NCI-H2107 treated with DMSO at 0.1 percent for 48 hours (cell line): ENCODE data around the gene EHMT1.
A peak's percentile ranks its signal among the peaks of the same experiment; 100 is the strongest.
"Not testable (repeated sequence)": the region's sequence is repeated elsewhere in the genome, so short reads cannot be mapped to it uniquely, and the experiment has no call there.

ENCODE experiments used
- DNase-seq: peaks from one replicate; lab custom pipeline; 2025; ENCODE audit not compliant: unreplicated experiment; lab: John Stamatoyannopoulos, UW

EHMT1 gene

DNA sequence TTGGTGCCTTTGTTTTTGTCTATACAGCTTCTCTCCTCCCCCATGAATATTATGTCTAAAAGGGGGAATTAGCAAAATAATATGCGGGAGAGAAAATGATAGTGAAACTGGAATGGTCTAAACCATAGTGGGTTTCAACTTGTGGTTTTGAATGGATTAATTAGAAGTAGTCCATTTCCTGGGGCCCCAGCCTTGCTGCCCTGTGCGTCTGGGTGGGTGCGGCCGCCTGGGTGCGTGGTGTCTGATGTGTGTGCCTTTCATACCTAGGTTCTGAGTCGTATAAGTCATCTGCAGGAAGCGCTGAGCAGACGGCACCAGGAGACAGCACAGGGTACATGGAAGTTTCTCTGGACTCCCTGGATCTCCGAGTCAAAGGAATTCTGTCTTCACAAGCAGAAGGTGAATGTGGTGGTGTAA lies 138.8 kb downstream of the EHMT1 start:
- no peak for DNase-seq

DNA sequence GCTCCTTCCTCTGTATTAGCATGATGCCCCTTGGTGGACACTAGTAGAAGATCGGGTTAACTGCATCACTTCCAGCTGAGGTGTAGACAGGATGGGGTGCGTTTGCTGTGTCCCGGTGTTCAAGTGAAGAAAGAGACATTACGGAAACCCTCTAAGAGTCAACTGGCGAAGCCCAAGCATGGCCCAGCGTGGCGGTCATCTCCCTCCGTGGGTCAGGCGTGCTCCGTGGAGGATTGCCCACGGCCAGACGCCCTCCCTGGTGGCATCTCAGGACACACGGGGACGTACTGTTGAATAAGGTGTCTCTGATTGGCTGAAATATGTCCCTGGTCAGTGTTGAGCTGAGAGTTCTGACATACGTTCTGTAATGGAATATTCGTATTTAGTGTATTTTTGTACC lies 139.3 kb downstream of the EHMT1 start:
- DNase-seq = no peak

DNA sequence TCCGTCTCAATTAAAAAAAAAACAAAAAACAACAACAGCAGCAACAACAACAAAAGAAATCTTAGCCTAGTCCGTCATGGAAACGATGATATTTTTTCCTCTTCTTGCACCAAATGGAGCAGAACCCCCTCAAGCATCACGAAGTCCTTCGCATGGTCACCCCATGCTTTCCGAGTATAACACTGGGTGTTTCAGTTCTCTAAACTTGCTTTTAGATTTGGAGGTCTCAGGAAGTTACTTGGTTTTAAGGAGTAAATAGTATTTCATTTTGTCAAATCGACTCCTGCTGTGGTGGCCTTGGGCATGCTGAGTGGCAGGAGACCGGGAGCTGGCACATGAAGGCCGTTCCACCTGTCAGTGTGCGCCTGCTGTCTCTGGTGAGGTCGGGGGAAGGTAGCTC lies 140.3 kb downstream of the EHMT1 start:
- no peak for DNase-seq

DNA sequence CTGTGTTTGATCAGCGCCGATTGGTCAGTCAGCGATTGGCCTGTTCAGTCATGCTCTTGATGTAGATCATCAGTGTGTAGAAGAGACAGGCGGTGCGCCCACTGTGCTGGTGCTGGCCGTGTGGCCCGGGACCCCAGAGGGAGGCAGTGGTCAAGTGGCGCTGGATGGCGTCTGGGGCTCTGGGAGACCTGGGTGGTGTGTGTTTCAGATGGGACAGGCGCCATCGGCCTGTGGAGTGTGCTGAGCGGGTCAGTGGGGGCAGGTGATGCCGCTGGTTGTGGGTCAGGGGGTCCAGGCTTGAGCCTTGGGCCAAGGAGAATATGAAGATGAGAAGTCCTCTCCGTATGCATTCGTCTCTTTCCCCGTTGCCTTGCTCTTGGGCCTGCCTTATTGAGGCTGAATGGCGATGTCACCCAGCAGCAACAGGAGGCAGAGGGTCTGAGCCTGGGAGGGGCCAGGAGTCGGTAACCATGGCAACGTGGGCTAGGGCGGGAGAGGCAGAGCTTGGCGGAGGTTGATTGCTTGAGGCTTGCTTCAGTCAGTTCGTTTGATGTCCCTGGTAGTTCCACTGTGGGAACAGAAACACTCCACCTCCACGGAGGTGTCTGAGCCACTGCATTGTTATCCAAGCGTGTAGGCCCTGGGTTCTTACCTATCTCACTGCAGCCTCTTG lies 141.0 kb downstream of the EHMT1 start:
- no peak for DNase-seq

DNA sequence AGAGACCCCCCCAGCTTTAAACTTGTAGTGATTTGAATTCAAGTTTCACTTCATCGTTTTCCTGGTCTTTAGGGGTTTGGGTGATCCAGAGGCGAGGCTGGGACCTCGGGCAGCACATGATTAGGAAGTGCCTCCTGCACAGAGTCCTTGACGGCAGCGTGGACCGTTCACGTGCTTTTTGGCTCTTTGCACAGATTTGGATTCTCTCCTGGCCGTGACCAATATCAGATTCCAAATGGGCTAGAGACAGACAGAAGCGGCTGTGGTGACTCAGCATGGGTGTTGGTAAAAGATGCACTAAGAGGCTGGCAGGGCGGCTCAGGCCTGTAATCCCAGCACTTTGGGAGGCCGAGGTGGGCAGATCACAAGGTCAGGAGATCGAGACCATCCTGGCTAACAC lies 141.6 kb downstream of the EHMT1 start:
- no peak for DNase-seq

DNA sequence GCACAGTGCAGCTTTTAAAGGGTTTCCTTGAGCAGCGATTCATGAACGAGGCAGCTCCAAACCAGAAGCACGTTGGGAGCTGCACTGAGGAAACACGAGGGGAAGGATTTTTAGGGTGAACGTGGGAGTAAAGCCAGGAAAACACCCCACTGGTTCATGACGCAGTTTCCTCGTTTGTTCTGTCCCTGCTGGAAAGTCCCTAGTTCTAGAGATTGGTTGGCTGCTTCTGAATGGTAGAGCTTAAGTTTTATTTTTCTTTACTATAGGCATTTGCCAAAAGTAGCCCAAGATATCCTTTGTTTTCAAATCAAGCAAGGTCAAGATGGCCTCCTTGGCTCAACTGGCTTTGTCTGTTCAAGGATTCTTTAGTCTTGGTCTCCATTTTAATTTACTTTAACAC lies 142.2 kb downstream of the EHMT1 start:
- no peak for DNase-seq

DNA sequence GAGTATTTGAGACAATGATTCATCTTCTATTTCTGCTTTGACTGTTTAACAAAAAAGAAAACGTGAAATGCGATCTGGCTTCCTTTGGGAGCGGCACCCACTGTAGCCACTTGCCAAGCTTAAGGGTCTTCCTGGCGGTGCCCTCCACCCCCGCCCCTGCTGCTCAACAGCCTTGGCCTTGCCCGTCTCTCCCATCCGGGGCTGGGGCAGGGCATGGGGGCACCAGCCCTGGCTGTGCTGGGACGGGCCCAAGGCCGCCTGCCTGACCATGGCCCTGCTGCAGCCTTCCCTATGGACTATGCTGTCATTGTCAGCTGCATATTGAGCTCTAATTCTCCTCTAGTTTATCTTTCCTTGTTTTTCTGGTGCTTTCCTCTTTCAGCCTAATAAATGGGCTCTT lies 143.0 kb downstream of the EHMT1 start:
- DNase-seq = no peak

DNA sequence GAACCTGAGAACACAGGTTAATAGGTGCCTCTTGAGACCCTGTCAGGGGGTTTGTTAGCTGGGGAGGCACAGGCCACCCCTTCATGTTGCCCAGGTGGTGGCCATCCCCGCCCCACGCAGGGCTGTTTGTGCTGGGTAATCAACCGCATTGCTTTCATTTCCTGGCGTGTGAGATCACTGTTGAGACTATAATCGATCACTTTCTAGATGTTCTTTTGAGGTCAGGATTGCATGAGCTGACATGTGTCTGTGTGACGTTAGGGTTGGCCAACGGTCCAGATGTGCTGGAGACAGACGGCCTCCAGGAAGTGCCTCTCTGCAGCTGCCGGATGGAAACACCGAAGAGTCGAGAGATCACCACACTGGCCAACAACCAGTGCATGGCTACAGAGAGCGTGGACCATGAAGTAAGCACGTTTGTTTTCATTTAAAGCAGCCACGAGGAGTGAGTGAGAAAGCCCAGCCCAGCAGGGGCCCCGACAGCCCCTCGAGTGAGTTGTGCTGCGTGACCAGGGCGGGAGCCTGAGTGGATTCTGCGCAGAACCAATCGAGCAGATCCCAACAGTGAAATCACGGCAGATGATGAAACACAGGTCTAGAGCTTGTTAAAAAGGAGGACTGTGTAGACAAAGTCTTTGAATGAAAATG lies 143.7 kb downstream of the EHMT1 start:
- no peak for DNase-seq

DNA sequence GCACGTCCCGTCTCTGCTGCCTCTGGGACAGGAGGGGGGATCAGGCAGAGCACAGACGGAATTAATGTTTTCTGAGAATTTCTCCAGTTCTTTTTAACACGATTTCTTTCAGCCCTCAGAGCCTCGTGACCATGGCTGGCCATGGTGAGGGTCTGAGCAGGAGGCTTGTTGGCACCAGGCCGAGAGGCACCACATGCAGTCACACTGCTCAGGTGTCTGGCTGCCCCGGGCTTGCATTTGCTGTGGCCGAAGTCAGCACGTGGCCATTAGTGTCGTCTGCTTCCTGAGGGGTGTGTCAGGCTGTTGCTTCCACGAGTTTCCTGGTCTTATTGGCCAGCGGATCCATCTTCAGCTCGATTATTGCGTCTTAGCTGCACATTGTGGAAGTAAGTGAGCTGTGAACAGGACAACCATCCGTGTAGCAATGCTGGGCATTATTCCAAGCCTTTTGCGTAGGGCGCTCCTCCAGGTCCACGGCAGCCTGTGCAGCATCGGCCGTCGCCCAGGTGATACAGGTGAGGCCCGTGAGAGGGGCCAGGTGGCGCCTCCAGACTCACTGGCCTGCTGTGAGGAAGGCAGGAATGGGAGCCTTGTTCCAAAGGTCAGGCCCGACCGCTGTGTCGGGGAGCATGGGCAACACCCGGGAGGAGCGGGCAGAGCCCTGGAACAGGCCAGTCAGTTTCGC lies 144.6 kb downstream of the EHMT1 start:
- peak; percentile 26 for DNase-seq

DNA sequence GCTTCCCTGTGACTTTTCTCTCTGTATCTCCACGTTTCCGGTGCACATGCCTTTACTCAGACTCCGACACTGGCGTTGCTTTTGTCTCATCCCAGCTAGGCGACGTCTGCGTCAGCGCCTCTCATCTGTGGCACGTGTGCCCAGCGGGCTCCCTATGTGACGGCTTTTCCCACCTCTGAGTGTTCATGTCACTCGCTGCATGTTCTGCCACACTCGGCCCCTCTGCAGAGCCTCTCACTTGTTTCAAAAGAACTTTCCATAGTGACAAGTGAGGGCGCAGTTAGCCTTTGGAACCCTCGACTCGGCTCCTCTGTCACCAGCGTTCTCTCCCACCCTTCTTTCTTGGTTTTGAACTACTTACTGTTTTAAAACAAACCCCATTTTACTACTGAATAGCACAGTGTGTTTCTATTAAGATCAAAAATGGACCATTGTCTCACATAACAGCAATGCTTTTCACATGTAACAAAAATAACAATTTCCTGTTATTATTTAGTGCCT lies 145.4 kb downstream of the EHMT1 start:
- DNase-seq = no peak

DNA sequence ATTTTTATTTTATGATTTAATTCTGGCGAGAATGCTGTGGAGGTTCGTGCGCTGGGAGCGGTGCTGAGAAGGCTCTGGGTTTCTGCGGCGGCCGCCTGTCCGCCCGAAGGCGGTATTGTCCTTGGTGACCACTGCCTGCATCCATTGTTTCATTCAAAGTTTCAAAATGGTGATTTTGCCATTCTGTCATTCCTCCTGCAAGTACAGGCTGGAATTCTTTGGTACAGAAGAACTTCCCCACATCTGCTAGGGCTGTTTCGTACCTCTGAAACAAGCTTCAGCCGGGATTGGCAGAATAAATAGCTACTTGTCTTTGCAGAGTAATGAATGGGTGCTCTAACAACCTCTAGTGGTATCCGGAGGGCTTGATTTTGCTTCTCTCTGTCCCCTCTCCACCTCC lies 146.2 kb downstream of the EHMT1 start:
- no peak for DNase-seq

DNA sequence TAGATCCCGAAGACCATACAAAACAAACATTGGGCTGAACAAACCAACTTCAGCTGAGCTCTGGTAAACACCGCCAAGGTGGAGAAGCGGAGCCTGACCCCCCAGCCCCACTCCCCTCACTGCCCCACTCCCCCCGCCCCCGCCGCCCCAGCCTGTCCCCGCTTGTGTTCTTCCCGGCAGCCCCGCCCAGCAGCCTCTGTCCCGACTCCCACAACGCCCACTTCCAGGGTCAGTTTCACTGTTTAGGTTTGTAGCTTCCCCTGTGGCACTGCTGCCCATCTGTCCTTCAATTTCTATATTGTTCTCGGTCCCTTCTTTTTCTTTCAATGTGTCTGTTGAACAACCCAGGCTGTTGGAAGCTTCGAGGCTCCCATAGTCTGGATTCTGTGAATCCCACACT lies 146.7 kb downstream of the EHMT1 start:
- no peak for DNase-seq

DNA sequence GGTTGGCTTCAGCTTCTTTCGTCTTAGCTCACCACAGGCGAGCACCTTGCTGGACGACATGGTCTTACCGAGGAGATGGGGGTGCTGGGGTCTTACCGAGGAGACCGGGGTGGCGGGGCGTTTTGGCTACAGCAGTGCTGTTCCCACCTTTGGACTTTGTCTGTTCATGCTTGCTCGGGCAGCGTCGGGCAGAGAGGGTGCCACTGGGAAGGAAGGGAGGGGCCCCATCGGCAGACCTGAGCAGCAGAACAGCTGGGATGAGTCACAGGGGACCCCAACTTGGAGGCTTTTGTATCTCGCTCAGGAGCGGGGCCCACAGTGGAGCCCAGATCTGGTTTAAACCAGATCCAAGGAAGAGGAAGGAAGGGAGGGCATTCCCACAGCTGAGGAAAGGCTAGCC lies 152.8 kb downstream of the EHMT1 start:
- no peak for DNase-seq

DNA sequence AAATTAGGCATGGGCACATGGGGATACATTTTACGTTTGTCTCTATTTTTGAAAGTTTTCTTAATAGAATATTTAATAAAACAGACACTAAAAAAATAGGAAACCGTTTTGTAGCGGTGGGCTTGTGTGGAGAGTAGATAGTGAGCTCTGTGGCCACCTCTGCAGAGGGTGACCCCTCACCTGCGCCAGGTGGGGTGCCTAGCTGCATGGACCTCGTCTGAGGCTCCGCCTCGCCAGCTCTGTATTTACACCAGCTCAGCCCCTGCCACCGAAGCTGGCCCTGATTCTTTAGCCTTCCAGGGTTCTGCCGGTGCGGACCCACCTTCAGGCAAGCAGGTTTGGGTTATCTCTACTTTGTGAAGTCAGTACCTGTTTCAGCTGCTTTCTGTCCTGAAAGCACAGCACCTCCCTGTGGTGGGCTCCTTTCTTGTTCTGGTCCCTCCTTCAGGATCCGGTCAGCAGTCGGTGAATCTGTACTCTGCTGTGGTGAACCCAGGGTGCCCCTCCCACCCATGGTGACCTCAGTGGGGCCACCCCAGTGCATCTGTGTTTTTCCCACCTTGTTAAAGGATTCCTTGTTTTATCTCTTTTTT lies 153.6 kb downstream of the EHMT1 start:
- DNase-seq = no peak

DNA sequence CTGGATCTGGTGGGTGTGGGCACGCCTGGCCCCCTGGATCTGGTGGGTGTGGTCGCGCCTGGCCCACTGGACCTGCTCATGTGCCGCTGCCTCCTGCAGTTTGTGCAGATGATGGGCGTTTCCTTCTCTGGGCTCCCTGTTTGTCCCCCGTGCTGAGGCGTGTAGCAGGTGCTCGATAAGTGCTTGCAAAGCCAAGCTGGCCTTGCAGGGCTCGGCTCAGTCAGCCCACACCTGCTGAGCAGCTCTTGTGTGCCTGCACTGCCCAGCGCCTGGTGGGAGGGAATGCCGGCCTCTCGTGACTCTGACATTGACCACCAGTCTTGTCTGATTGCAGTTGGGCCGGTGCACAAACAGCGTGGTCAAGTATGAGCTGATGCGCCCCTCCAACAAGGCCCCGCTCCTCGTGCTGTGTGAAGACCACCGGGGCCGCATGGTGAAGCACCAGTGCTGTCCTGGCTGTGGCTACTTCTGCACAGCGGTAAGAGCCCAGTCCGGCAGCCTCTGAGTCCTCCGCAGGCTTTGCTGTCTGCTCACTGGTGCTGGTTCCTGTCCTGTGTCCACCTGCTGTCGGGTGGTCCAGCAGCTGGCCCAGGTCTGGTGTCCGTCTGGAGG lies 156.1 kb downstream of the EHMT1 start:
- DNase-seq = no peak

DNA sequence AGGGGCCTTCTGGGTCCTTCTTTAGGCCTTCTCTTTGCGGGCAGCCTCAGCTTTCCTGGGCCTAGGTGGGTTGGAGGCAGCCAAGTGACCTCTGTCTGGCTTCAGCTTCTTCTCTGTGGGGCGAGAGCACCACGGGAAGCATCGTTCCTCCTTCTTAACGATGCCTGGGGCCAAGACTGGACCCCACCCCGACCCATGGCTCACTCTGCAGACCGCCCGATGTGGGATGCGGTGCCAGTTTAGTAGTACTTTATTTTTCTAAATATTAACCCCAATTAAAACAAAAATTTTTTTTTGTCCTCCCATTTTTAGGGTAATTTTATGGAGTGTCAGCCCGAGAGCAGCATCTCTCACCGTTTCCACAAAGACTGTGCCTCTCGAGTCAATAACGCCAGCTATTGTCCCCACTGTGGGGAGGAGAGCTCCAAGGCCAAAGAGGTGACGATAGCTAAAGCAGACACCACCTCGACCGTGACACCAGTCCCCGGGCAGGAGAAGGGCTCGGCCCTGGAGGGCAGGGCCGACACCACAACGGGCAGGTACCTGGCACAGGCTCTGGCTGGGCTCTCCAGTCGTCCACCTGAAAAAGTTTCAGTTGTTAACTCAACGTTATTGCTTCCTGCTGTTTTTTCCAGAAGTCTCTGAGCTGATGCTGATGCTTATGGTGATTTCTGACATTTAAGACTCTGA lies 157.6 kb downstream of the EHMT1 start:
- DNase-seq = no peak

DNA sequence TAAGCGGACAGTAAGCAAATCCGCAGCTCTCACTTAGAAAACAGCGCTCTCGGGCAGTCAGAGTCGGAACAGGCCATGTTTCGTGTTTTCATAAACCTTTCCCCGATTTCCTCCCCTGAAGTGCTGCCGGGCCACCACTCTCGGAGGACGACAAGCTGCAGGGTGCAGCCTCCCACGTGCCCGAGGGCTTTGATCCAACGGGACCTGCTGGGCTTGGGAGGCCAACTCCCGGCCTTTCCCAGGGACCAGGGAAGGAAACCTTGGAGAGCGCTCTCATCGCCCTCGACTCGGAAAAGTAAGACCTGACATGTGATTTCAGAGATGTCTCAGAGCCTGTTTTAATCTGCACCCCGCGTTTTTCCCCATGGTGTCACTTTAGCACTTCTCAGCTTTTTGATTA lies 159.0 kb downstream of the EHMT1 start:
- no peak for DNase-seq

DNA sequence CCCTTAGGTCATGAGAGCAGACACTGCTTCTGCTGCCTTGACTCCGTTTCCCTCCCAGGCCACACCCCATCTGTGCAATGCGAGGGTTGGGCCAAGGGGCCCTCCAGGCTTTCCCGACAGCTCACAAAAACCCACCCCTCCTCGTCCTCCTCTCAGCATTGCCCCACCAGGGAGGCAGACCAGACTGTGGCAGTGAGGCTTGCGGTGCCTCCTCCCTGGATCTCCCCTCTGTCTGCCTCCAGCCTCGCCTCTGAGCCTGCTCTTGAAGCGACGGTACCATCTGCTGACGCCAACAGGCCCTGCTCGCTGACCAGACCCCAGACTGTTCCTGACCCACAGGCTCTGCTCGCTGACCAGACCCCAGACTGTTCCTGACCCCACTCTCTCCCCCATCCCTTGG lies 159.5 kb downstream of the EHMT1 start:
- DNase-seq = no peak

DNA sequence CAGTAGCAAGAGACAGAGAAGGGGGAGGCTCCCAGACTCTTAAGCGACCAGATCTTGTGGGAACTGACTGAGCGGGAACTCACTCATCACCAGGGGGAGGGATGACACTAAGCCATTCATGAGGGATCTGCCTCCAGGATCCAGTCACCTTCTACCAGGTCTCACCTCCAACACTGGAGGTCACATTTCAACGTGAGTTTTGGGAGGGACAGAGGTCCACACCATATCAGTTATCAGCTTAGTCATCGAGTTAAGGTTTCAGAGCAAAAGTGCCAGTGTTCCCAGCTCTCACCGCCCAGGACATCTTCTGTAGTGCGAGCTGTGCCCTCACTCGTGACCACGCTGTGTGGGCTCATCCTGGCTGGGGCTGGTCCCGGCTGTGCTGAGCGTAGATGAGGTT lies 160.1 kb downstream of the EHMT1 start:
- no peak for DNase-seq

DNA sequence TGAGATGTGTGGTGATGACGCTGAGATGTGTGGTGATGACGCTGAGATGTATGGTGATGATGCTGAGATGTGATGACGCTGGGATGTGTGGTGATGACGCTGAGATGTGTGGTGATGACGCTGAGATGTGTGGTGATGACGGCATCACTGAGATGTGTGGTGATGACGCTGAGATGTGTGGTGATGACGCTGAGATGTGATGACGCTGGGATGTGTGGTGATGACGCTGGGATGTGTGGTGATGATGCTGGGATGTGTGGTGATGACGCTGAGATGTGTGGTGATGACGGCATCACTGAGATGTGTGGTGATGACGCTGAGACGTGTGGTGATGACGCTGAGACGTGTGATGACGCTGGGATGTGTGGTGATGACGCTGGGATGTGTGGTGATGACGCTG lies 161.2 kb downstream of the EHMT1 start:
- DNase-seq = not testable (repeated sequence)
